ENCODE measurements around the gene DPP3.

DPP3 gene

GRCh38 chr11:66479394-66480116 is 679 bp upstream of the DPP3 start:
- no peak for DNase-seq (ENCODE audit: low spot score)
- FAIRE-seq = no peak

- FAIRE-seq (no peak), DNase-seq (ENCODE audit: low spot score) (no peak)
Measured at GRCh38 chr11:66484806-66485380, 4.7 kb downstream of the DPP3 start.

- FAIRE-seq = no peak
Measured at GRCh38 chr11:66488957-66489356, 8.7 kb downstream of the DPP3 start.

GRCh38 chr11:66489636-66490035 is 9.4 kb downstream of the DPP3 start:
- DNase-seq (ENCODE audit: low spot score) (no peak), FAIRE-seq (no peak)

More at GRCh38 chr11:66488957-66489356, 8.7 kb downstream of the DPP3 start:
- no peak for DNase-seq (ENCODE audit: low spot score)

DNA sequence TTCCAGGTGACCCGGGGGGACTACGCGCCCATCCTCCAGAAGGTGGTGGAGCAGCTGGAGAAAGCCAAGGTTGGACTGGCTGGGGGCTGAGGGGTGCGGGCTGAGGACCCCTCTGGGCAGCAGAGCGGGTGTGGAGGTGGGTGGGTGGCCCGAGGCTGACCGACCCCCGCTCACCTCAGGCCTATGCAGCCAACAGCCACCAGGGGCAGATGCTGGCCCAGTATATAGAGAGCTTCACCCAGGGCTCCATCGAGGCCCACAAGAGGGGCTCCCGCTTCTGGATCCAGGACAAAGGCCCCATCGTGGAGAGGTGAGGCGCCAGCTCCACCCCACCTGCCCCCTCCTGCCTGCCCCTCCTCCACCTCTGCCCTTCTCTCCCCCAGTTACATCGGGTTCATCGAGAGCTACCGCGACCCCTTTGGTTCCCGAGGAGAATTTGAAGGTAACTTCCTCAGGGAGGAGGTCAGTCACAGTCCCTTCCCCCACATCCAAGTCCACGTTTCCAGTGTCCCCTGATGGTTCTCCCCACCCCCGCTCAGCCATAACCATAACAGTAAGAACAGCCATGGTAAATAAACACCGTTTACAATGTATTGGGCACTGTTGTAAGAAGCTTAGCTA is 11.2 kb downstream of the DPP3 start:
- FAIRE-seq (no peak), DNase-seq (ENCODE audit: low spot score) (no peak)

DNA sequence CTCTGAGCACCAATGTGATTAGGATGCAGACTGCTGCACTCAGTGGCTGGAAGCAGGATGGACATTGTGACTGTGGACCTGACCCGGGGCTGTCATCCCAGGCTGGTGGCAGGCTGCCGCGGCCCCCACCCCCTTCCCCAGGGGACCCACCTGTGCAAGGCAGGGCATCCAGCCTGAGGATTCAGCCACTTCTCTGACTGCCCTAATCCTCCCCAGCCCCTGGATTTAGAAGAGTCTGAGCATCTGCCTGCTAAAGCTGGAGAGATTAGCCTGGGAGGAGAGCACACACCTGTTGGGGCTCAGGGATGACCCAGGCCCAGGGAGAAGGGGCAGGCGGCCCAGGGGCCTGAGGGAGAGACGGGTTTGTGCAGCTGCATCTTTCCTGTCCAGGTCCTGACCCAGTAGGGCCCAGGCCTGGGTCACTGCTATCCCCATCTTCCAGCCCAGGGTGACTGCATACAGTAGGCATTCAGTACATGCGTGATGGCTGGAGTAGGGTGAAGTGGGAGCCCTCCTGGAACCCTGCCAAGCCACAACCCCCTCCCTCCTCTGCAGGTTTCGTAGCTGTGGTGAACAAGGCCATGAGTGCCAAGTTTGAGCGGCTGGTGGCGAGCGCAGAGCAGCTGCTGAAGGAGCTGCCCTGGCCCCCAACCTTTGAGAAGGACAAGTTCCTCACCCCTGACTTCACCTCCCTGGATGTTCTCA is 12.1 kb downstream of the DPP3 start:
- no peak for FAIRE-seq
- DNase-seq (ENCODE audit: low spot score) = no peak

- DNase-seq (ENCODE audit: low spot score) = no peak
- FAIRE-seq = no peak
Measured at GRCh38 chr11:66493130-66493529, 12.9 kb downstream of the DPP3 start.

DNA sequence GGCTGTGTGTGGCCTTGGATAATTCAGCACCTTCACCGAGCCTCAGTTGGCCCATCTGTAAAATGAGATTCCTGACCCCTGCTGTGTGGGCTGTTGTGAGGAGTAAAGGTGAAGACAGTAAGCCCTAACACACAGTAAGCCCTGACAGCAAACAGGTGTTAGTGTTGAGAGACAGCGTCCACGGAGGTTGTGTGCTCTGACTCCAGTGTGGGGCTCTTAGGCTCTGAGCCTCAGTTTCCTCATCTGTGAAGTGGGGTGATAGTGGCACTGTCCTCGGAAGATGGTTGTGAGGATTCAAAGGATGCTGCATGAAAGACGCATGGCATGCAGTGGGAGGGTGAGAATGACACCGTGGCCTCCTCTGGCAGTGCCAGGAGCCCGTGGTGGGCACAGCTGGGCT is 14.2 kb downstream of the DPP3 start:
- FAIRE-seq (no peak), DNase-seq (ENCODE audit: low spot score) (no peak)

- DNase-seq (ENCODE audit: low spot score) (no peak), FAIRE-seq (no peak)
Measured at GRCh38 chr11:66494935-66495334, 14.7 kb downstream of the DPP3 start.

GRCh38 chr11:66495401-66495854 is 15.2 kb downstream of the DPP3 start:
- no peak for FAIRE-seq
- no peak for DNase-seq (ENCODE audit: low spot score)

DNA sequence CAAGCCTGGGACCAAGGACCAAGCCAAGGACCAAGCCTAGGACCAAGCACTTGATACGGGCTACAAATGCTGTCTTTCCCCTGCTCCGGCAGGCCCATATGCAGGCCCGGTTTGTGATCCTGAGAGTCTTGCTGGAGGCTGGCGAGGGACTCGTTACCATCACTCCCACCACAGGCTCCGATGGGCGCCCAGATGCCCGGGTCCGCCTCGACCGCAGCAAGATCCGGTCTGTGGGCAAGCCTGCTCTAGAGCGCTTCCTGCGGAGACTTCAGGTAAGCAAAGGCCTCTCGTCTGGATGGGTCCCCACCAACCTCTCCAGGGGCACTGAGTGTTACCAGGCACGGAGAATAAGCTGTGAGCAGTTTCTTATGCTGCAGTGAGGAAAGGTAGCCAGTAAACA is 17.0 kb downstream of the DPP3 start:
- no peak for DNase-seq (ENCODE audit: low spot score)
- no peak for FAIRE-seq

DNA sequence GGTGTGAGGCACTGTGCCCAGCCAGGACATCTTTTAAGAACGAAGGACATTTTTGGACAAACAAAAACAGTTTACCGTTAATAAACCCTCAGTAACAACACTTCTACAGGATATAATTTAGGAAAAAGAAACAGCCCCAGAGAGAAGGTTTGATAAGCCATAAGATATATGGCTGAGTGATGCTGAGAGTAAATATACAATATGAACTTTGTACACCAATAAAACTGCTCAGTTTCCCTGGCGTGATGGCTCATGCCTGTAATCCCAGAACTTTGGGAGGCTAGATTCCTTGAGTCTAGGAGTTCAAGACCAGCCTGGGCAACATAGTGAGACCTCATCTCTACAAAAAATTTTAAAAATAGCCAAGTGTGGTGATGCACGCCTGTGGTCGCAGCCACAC is 18.3 kb downstream of the DPP3 start:
- DNase-seq (ENCODE audit: low spot score) = no peak
- FAIRE-seq = no peak

- DNase-seq (ENCODE audit: low spot score) (no peak), FAIRE-seq (no peak)
Measured at GRCh38 chr11:66505276-66505816, 25.1 kb downstream of the DPP3 start.

GRCh38 chr11:66509131-66509561 is 28.9 kb downstream of the DPP3 start:
- no peak for FAIRE-seq
- no peak for DNase-seq (ENCODE audit: low spot score)

DNA sequence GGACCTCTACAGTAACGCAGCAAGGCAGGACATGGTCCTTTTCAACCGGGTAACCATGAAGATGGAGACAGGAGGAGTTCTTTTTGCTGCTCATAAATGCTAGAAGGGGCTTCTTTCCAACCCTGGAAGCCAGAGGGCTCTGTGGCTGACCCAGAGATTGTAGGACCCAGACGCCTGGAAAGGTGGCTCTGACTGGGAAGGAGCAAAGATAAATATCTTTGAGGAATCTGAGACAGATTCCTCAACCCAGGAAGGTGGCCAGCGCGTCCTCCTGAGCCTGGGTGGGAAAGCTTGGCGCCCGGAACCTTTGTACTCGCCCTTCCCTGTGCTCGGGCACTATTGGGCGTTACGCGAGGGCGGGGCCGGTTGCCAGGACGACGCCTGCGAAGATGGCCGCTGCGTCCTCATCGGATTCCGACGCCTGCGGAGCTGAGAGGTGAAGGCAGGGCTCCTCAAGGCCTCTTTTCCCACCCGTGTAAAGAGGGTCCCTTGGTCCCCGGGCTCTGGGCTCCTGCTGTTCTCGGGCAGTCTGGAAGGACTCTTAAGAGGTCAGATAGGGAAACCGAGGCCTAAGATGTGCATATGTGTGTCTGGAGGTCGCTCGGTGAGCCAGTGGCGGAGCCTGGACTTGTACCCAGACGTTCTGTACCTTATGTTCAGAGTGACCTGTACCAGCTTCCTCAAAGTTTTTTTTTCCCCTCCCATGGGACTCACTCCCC is 30.2 kb downstream of the DPP3 start, which contains the start of gene BBS1:
Gene BBS1, plus strand, starts transcription at position 365 of the 719 bp plus-strand sequence. Its CDS starts 25 bp downstream, at position 390.
- FAIRE-seq = no peak
- peak; percentile 93 for DNase-seq (ENCODE audit: low spot score)

DNA sequence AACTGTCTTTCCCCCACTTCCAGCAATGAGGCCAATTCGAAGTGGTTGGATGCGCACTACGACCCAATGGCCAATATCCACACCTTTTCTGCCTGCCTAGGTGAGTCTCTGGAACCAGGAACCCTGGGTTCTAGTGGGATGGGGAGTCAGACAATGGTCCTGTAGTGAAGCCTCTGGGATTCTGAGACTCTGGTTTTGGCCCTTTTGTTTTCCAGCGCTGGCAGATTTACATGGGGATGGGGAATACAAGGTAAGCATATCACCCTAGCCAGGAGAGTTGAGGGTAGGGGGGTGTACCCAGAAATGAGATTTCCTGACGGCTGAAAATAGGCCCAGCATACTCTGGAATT is 30.7 kb downstream of the DPP3 start:
- FAIRE-seq (no peak), DNase-seq (ENCODE audit: low spot score) (no peak)

DNA sequence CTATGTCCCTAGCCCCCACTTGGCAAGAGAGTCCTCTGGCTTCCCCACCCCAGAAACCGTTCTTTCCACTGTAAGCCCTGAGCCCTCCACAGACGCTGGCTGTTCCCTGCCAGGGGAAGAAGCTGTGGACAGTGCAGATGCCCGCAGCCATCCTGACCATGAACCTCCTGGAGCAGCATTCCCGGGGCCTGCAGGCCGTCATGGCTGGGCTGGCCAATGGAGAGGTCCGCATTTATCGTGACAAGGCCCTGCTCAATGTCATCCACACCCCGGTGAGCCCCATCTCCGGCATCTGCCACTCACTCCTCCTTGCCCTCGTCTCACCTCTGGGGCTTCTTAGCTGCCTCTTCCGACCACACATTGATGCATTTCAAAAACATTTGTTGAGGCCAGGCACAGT is 43.4 kb downstream of the DPP3 start:
- FAIRE-seq (no peak), DNase-seq (ENCODE audit: low spot score) (no peak)

GRCh38 chr11:66524304-66525040 is 44.2 kb downstream of the DPP3 start:
- DNase-seq (ENCODE audit: low spot score) (no peak), FAIRE-seq (no peak)

GRCh38 chr11:66529069-66529468 is 48.8 kb downstream of the DPP3 start:
- FAIRE-seq = no peak
- DNase-seq (ENCODE audit: low spot score) = no peak

DNA sequence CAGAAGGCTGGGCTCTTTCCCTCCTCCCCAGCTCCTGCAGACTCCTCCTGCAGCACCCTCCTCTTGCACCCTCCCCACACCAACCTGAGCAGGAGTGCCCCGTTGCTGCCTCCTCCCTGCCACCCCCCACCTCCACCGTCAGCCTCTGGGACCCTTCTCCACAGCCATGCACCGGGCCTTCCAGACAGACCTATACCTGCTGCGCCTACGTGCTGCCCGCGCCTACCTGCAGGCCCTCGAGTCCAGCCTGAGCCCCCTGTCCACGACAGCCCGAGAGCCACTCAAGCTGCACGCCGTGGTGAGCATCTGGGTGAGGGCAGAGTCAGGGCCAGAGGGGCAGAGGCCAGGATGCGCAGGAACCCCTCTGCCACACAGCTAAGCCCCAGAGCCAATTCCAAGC is 49.4 kb downstream of the DPP3 start:
- FAIRE-seq (no peak), DNase-seq (ENCODE audit: low spot score) (no peak)

Measured in urothelium cell line (cell line).